Measurements from ENCODE around the gene VPS8.

The VPS8 gene

DNA sequence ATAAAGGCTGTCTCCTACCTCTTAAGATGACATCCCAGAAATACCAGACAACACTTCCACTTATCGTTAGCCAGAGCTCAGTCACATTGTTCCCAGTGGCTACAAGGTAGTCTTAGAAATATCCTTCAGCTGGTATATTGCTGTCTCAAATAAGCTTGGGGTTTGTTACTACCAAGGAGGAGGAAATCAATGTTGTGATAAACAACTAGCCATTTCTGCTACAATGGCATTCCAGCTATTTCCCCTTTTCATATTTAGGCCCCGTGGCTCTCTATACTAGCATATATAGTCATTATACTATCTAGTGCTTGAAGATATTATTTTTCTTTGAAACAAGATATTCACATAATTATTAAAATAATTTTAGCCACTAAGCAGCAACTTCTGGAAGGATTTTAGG, 56.5 kb downstream of the VPS8 start:
- TF ChIP-seq, protein P1, sequence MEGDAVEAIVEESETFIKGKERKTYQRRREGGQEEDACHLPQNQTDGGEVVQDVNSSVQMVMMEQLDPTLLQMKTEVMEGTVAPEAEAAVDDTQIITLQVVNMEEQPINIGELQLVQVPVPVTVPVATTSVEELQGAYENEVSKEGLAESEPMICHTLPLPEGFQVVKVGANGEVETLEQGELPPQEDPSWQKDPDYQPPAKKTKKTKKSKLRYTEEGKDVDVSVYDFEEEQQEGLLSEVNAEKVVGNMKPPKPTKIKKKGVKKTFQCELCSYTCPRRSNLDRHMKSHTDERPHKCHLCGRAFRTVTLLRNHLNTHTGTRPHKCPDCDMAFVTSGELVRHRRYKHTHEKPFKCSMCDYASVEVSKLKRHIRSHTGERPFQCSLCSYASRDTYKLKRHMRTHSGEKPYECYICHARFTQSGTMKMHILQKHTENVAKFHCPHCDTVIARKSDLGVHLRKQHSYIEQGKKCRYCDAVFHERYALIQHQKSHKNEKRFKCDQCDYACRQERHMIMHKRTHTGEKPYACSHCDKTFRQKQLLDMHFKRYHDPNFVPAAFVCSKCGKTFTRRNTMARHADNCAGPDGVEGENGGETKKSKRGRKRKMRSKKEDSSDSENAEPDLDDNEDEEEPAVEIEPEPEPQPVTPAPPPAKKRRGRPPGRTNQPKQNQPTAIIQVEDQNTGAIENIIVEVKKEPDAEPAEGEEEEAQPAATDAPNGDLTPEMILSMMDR (IDR thresholded peaks at IDR 0.05; ENCODE audit: low read depth, low read length): no peak
- no peak overlapping the region for H3K4me3 ChIP-seq (replicated peaks in 1 of 2; ENCODE audit: low read depth in 2 of 2, low read length in 2 of 2)
- DNase-seq (ENCODE audit: low read depth in 2 of 2): peak in 1 of 2 donors; percentile 31

DNA sequence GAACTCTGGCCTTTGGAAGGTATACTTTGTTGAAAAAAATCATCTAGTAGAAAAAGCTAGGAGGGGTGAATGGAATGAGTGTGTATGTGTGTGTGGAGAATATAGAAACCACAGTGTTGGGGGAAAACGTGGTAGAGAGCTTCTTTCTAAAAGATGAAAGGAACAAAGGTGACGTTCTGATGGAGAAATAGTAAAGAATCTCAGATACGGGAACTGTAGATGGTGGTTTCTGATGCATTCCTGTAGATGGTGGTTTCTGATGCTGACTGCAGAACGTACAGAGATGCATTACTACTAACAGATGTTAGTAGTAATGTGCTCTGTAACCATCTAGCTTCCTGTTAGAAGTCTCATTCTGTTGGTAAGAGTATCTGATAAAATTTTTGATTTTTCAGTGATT, 60.2 kb downstream of the VPS8 start:
- H3K4me3 ChIP-seq (replicated peaks in 1 of 2; ENCODE audit: low read depth in 2 of 2, low read length in 2 of 2): no peak overlapping the region
- DNase-seq (ENCODE audit: low read depth in 2 of 2): no peak
- TF ChIP-seq, protein P1 (IDR thresholded peaks at IDR 0.05; ENCODE audit: low read depth, low read length): no peak

DNA sequence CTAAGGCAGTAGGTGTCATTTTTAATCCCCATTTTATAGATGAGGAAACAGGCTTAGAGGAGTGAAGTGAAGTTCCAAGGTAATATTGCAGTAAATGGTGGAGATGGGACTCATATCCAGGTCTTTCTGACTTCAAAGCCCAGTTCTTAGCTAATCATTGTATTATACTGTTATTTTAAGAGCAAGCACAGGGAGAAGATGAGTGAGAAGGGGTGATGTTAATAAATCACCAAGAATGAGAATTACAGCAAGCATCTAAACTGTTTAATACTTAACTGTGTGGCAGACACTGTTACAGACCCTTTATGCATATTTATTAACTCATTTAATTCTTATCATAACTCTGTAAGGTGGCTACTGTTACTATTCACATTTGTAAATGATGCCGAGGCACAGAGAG, 61.2 kb downstream of the VPS8 start:
- H3K4me3 ChIP-seq (replicated peaks in 1 of 2; ENCODE audit: low read depth in 2 of 2, low read length in 2 of 2): no peak overlapping the region
- DNase-seq (ENCODE audit: low read depth in 2 of 2): no peak
- TF ChIP-seq, protein P1 (IDR thresholded peaks at IDR 0.05; ENCODE audit: low read depth, low read length): no peak

DNA sequence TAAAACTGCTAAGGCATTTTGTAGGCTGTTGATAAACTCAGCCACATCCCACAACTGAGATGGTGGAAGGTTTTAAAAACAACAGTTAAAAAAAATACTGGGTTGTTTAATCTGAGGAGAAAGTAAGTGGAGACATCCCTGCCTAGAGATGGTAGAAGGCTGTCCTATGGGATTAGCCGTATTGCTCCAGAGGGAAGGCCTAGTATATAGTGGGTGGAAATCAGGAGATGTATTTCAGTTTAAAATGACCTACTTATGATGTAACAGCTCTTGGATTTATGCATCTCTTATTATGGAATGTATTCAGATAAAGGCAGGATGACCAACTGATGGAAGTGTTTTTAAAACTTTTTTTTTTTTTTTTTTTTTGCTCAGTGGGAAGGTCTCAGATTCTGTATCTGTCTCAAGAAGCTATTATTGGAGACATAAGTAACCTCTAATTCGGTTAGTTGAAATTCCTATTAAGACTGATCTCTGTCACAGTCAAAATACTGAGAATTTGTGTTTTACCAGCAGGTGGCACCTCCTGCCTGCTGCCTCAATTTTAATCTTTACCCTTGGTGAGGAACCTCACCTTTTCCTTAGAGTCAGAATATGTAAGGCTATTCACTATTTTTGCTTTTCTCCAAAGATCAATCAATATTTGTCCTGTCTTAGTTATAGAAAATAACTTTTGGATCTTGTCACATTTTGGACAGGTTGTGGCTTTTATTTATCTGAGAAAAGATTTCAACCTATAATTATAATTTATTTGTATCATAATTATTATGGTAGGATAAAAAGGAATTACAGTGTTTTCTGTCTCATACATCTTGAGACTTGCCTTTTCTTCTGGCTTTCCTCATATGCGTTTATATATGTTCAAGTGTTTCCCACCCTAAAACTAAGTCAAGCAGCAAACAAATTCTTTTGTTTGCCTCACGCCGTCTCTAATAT, 63.0 kb downstream of the VPS8 start:
- DNase-seq (ENCODE audit: low read depth in 2 of 2): peak; percentile 56 to 57
- H3K4me3 ChIP-seq (replicated peaks in 1 of 2; ENCODE audit: low read depth in 2 of 2, low read length in 2 of 2): no peak overlapping the region
- TF ChIP-seq, protein P1 (IDR thresholded peaks at IDR 0.05; ENCODE audit: low read depth, low read length): peak; percentile 63

DNA sequence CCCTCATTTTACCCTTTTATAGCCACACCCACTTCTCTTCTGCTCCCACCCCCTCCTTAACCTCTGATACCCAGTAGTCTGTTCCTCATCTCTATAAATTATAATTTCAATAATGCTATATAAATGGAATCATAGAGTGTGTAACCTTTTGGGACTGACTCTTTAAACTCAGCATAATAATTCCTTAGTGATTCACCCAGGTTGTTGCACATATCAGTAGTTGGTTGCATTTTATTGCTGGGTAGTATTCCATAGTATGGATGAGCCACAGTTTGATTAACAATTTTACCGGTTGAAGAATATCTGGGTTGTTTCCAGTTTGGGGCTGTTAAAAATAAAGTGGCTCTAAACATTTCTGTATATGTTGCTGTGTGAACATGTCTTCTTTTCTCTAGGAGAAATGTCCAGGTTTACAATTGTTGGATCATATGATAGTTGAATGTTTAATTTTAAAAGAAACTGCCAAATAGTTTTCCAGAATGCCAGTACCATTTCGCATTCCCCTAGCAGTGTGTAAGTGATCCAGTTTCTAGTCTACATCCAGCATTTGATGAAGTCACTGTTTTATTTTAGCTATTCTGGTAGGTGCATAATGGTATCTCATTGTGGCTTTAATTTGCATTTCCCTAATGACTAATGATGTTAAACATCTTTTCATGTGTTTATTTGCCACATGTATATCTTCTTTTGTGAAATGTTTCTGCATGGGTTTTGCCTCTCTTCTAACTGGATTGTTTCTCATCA, 68.5 kb downstream of the VPS8 start:
- no peak overlapping the region for H3K4me3 ChIP-seq (replicated peaks in 1 of 2; ENCODE audit: low read depth in 2 of 2, low read length in 2 of 2)
- no peak for DNase-seq (ENCODE audit: low read depth in 2 of 2)
- TF ChIP-seq, protein P1 (IDR thresholded peaks at IDR 0.05; ENCODE audit: low read depth, low read length): no peak

DNA sequence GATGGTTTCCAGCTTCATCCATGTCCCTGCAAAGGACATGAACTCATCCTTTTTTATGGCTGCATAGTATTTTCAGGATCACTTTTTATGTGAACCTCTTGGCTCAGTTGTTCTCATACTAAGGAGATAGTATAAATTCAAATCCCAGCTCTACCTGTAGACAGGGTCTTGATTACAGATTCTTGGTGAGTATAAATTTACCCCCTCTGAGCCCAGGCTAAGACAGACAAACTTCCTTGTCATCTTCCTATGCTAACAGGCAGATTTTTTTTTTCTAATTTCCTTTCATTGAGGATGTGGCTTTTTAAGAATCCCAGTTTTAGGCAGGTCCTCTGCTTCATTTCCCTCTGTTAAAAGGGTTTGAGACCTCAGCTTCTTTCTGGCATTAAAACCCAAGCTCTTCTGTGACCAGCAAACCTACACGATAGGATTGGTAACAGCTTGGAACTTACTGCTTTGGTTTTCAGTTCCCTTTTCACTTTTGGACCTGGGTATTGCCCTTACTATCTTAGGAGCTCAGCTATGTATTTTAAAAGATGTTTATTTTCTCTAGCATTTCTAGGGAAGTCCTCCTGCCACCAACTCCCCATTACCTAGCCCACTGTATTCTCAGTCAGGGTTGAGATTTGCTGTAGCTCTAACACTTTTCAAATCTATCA, 72.5 kb downstream of the VPS8 start:
- TF ChIP-seq, protein P1 (IDR thresholded peaks at IDR 0.05; ENCODE audit: low read depth, low read length): no peak
- H3K4me3 ChIP-seq (replicated peaks in 1 of 2; ENCODE audit: low read depth in 2 of 2, low read length in 2 of 2): no peak overlapping the region
- no peak for DNase-seq (ENCODE audit: low read depth in 2 of 2)
